HG03060 (cell line): ENCODE results near the gene PCGF3.

Experiments
- ATAC-seq: cut with Tn5 transposase; IDR thresholded peaks from one replicate; pipeline ENCODE4 v1.9.1; 2021; ENCODE audit warnings: low read depth, moderate number of reproducible peaks; ENCODE audit not compliant: unreplicated experiment

PCGF3 gene

DNA sequence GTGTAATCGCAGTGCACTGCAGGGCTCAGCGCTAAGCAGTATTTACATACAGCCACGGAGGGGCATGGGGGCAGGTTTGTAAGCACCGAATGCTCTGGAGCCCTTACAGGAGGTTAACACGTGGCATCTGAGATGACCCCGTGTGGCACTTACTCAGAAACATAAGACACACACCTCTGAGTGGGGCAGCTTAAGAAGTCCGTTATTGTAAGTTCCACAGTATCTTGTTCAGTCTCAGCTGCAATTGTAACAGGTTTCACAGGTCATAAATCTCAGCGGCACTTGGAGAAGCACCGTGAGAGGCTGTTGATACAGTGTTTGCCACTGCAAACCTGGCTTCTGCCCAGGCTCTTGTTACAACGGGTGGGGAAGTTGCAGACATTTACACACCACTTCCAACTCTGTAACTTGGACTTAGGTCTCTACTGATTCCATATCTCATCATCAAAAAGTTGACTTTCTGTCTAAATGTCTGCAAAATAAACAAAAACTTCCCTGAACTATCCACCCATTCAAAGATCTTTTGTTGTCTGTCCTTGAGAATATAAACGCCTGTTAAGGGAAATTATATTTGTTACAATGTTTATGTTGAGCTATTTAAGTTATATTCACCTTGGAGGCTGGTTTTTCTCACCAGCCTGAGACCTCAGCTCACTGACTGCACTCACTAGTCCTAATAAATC lies 110.0 kb downstream of the PCGF3 start:
- ATAC-seq: no peak

- no peak for ATAC-seq
Observed at GRCh38 chr4:818106-818921, 112.7 kb downstream of the PCGF3 start.

GRCh38 chr4:819401-820229 lies 114.0 kb downstream of the PCGF3 start:
- no peak for ATAC-seq
